Suppressor macrophage treated with lipopolysaccharide for 1 hour (primary cell): Measurements from ENCODE around the gene TAF8.
A peak's percentile ranks its signal among the peaks of the same experiment; 100 is the strongest.

Experiments used
- DNase-seq, 3 donors: peaks; one replicate each; pipeline ENCODE4 v3.0.0-alpha.2; 2020 to 2022

The TAF8 gene

GRCh38 chr6:42066156-42066675, 15.9 kb downstream of the TAF8 start:
- DNase-seq = no peak

DNA sequence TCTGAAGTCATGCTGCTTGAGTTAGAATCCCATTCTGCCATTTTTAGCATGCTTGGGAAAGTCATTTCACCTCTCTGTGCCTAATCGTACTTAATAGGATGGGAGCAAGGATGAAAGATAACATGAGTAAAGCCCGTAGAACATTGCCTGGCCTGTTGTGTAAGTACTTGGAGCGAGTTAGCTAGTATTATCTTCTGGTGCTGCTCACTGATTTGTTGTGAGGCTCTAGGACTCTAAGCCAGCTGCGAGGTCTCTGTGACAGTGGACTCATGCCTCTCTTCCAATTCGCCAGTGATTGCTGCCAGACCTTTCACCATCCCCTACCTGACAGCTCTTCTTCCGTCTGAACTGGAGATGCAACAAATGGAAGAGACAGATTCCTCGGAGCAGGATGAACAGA, 17.8 kb downstream of the TAF8 start:
- DNase-seq = no peak

- no peak for DNase-seq
Measured at GRCh38 chr6:42068872-42069522, 18.7 kb downstream of the TAF8 start.

GRCh38 chr6:42071881-42072583, 21.7 kb downstream of the TAF8 start:
- no peak for DNase-seq

DNA sequence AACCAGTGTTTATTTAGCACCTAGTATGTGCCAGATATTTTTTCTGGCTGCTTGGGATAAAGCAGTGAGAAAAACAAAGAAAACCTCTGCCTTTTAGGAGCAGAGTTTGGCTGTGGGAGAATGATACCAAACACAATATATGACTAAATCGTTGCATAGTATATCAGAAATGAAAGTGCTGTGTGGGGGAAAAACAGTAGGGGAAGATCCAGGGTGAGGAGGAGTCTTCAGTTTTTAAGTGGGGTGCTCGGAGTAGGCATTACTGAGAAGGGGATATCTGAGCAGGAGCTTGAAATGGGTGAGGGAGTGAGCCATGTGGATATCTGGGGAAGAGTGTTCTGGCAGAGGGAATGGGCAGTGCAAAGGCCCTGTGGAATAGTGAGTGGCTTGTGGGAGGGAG, 23.0 kb downstream of the TAF8 start:
- no peak for DNase-seq

DNA sequence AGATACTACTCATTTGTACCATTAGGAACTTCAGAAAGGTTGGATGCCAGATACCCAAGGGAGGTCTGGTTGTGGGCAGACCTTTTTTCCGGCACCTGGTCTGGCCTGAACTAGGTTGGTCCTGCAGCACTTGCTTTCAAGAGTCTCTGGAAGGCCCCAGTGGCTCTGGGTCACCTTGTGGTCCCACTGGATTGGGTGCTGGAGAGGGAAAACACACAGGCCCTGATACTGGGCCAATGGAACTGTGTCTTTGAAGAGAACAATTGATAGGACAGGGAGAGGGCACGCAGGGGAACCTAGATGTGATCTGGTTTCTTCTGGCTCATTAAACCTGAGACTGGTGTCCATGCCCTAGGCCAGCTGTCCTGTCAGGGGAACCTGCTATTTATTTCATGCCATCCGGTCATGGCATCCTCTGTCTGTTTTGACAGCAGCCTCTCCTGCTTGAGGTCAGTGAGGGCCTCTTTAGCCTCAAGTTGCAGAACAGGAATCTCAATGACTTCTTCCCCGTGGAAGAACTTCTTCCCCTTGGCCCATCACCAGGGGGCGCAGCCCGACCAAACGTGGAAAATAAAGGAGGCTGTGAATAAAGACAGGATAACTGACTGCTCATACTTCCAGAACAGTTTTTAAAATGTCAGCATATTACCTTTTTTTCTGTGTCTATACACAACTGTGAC, 25.0 kb downstream of the TAF8 start:
- peak; percentile 74 to 88 (median 83) for DNase-seq

DNA sequence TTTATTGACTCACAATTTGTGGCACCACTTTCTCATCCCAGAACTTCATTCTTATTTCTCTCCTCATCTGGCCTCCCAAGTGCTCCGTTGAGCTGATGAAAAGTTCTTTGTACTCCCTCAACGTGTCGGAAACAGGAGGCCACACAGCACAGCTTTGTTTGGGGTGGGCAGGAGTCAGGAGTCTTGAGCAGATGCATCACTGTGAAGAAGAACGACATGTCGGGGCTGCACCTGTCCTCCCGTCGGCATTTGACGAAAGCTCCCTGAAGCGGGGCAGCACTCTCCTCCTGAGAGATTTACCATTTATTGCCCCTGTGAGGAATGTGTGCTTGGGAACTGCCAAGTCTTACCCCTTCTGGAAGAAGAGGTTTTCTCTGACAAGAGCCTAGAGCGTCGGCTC, 28.1 kb downstream of the TAF8 start:
- DNase-seq = no peak

- no peak for DNase-seq
Measured at GRCh38 chr6:42079941-42080464, 29.7 kb downstream of the TAF8 start.

DNA sequence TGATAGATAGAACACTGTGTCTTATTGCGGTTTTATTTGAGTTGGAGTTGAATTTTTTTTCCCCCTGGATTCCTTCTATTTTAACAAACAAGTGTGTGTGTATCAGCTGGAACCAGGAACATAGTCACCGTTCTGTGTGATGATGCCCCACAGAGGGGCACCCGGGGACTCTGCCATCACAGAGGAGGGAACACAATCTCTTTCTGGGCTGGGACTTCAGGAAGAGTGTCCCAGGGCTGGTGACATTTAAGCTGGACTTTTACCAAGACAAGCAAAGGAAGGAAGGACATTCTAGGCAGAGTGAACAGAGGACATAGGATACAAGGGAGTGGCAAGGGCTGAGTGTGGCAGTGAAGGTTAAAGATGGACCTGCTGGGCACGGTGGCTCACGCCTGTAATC, 33.2 kb downstream of the TAF8 start:
- DNase-seq = no peak

DNA sequence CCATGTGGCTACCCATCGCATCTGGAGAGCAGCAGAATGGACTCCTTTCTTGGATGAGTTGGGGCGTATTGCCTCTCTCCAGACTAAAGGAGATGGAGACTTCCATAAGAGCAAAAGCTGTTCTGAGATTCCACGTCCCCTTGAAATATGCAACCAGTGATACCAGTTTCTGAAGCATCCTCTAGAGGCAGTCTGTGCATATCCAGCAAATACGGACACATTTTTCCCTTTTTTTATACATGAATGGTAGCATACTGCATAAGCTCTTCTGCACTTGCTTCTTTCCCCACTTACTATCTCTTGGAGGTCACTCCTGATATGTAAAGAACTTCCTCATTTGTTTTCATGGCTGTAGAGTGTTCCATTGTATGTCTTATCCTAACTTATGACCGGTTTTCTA, 34.6 kb downstream of the TAF8 start:
- DNase-seq = no peak

GRCh38 chr6:42086046-42087035, 36.0 kb downstream of the TAF8 start:
- DNase-seq = no peak

GRCh38 chr6:42088101-42088591, 37.8 kb downstream of the TAF8 start:
- no peak for DNase-seq

GRCh38 chr6:42090819-42091717, 40.7 kb downstream of the TAF8 start:
- no peak for DNase-seq

- DNase-seq = no peak
Measured at GRCh38 chr6:42091718-42092023, 41.3 kb downstream of the TAF8 start.

DNA sequence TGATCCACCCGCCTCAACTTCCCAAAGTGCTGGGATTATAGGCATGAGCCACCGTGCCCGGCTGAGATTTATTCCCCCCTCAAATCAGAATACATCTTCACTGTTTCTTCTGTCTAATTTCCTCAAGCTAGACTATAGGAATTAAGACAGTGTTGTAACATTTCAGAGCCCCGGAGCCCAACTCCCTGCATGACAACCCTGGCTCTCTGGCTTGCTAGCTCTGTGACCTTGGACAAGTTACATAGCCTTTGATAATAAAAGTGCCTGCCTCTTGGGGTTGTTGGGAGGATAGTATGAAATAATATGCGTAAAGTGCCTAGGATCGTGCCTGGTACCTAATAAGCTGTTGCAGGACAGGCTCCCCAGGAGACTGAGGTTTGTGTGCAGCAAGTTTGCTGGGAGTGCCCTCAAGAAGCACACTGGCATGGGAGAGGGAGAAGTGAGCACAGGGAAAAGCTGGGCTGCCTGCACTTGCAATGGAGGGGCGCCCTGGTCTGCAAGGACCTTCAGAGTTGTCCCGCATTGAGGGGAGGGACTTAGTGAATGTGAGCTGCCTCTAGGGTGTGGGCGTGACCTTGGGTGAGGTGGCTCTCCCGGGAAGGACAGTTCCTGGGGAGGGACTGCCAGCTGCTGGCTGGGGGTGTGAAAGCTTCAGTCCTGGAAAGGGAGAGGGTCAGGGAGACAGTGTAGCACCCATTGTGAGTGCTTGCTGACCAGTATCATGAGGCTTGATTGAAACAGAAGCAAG, 43.4 kb downstream of the TAF8 start:
- no peak for DNase-seq

DNA sequence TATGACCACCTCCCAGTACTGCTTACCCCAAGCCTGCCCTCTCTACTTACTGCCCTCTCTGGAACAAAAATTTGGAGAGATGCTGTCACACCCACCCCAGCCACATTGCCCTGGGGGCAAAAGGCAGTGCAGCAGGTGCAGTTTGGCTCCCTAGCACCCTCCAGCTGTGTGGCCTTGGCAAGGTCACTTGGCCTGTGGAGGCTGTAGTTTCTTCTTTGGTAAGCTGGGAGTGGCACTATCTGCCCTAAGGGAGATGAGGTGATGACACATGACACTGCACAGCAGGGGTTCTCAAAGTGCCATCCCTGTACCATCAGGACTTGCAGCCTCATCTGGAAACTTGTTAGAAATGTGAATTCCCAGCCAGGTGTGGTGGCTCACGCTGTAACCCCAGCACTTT, 44.8 kb downstream of the TAF8 start:
- no peak for DNase-seq

DNA sequence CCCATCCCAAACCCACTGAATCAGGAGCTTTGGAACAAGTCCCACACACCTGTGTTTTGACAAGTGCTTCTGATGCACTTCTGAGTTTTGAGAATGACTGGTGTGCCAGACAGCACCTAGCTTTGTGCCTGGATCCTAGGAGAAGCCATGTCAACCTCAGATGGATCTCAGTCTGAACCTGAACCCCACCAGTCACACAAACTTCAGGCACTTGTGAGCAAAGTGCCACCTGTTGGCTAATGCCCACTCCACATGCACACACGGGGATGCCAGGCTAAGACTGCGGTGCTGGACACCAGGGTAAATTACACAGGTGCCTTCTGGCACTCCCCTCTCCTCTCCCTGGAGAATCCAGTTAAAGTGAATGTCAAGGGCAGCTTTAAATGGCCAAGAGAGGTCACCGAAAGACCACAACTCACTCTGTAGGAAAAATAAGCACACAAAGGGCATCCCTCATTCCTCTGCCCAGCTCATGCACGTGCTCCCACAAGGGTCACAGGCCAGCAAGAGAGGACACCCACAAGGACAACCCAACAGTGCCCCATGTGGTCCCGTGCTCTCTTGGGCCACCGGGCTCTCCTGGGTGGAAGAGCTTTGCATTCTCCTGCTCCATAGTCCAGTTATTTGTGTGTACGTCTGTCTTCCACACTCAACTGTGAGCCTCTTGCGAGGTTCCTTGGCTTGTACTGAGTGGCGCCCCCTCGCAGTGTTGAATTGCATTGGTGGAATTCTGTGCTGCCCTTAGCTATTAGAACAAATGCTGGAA, 45.6 kb downstream of the TAF8 start:
- no peak for DNase-seq

- no peak for DNase-seq
Measured at GRCh38 chr6:42099340-42100028, 49.2 kb downstream of the TAF8 start.
